Measurements from ENCODE around the gene LCN12.

Gene LCN12

GRCh38 chr9:136926749-136927148, 25.3 kb upstream of the LCN12 start:
- DNase-seq (ENCODE audit: low read depth, low spot score): no peak

- DNase-seq (ENCODE audit: low read depth, low spot score): no peak
Observed at GRCh38 chr9:136927343-136928271, 24.5 kb upstream of the LCN12 start.

- no peak for DNase-seq (ENCODE audit: low read depth, low spot score)
Observed at GRCh38 chr9:136928591-136928990, 23.5 kb upstream of the LCN12 start.

- DNase-seq (ENCODE audit: low read depth, low spot score): no peak
Observed at GRCh38 chr9:136930014-136930413, 22.1 kb upstream of the LCN12 start.

- DNase-seq (ENCODE audit: low read depth, low spot score): no peak
Observed at GRCh38 chr9:136931611-136932130, 20.4 kb upstream of the LCN12 start.

- DNase-seq (ENCODE audit: low read depth, low spot score): no peak
Observed at GRCh38 chr9:136934277-136934676, 17.8 kb upstream of the LCN12 start.

- DNase-seq (ENCODE audit: low read depth, low spot score): no peak
Observed at GRCh38 chr9:136935651-136936050, 16.4 kb upstream of the LCN12 start.

- DNase-seq (ENCODE audit: low read depth, low spot score): no peak
Observed at GRCh38 chr9:136936645-136937170, 15.4 kb upstream of the LCN12 start.

- DNase-seq (ENCODE audit: low read depth, low spot score): no peak
Observed at GRCh38 chr9:136937186-136938001, 14.7 kb upstream of the LCN12 start.

- no peak for DNase-seq (ENCODE audit: low read depth, low spot score)
Observed at GRCh38 chr9:136939431-136939995, 12.6 kb upstream of the LCN12 start.

GRCh38 chr9:136939996-136940525, 12.0 kb upstream of the LCN12 start:
- no peak for DNase-seq (ENCODE audit: low read depth, low spot score)

GRCh38 chr9:136940526-136941230, 11.4 kb upstream of the LCN12 start:
- DNase-seq (ENCODE audit: low read depth, low spot score): no peak

GRCh38 chr9:136941231-136942111, 10.6 kb upstream of the LCN12 start:
- DNase-seq (ENCODE audit: low read depth, low spot score): no peak

- DNase-seq (ENCODE audit: low read depth, low spot score): no peak
Observed at GRCh38 chr9:136942112-136942880, 9.8 kb upstream of the LCN12 start.

- DNase-seq (ENCODE audit: low read depth, low spot score): no peak
Observed at GRCh38 chr9:136942881-136943230, 9.2 kb upstream of the LCN12 start.

- DNase-seq (ENCODE audit: low read depth, low spot score): no peak
Observed at GRCh38 chr9:136943291-136944211, 8.5 kb upstream of the LCN12 start.

- no peak for DNase-seq (ENCODE audit: low read depth, low spot score)
Observed at GRCh38 chr9:136944212-136944518, 7.9 kb upstream of the LCN12 start.

All from activated naive CD8-positive, alpha-beta T cell treated with anti-CD3 and anti-CD28 coated beads, Interleukin-2, amount 50 U/mL, for 16 hours (primary cell).